GM18517 (cell line): ENCODE results near the gene KRT74.

Experiments used
- ATAC-seq: cut with Tn5 transposase; IDR thresholded peaks from one replicate; pipeline ENCODE4 v1.9.1; 2021; ENCODE audit warnings: mild to moderate bottlenecking, moderate library complexity; ENCODE audit not compliant: unreplicated experiment

KRT74 gene

GRCh38 chr12:52539821-52540173 lies 33.8 kb downstream of the KRT74 start:
- no peak for ATAC-seq

DNA sequence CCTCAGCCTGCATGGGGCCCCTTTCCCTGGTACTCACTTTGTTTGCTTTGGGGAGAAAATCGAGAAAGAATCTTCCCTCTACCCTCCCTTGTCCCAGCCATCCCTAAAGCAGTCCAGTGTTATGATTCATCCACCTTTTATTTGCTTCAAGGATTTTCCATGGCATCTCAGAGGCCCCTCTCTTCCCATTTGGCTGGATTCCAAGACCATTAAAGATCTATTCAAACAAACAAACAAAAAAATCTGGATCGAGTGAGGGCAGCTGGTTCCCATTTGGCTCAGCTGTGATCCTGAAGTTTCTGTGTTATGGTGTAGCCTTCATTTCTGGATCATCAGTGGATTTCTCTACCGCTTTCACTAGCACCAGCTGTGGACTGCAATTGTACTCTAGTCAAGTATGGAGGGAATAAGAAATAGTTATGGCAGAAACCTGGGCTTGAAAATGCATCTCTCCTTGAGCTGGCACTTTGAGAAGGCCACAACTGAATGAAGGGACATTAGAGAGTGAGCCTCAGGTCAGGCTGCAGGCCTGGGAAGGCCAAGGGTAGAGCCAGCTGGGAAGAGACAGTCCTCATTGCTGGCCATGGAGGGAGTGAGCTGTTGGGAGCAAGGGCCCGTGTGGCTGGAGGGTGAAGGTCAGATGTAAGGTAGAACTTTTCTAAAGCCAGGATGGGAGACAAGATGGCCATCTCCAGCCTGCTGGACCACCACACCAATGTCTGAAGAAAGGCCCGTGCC lies 34.4 kb downstream of the KRT74 start:
- no peak for ATAC-seq

DNA sequence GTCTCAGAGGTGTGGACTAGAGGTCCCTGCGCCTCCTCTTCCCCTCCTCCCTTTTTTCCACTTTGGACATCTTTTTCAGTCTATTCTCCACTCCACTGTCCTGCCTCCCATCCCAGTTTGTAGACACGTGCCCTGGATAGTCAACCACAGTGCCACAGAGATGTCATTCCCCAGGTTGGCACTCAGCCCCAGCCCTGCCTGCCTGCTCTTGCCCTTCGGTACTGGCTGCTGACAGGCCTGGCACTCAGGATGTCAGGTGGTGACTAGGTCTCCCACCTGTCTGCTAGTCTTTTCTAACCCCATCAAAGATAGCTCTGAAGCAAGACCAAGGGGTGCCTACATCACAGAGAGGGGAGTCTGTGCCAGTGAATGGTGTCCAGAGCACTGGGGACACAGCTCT lies 36.5 kb downstream of the KRT74 start:
- ATAC-seq = no peak

DNA sequence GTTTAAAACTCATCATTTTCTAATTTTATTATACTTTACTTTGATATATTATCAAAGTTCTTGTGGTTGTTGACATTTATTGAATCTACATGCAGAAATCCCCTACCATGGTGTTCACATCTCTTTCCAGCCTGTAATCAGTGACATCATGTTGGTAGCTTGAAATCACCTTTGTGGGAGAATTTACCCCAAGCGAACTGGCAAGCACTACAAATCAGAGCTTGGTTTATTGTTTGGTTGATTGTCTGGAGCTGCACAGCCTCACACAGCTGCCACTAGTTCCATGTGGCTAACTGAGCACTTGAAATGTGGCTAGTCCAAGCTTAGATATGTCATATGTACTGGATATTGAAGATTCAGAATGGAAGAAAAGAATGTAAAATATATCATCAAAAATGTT lies 38.1 kb downstream of the KRT74 start:
- no peak for ATAC-seq

DNA sequence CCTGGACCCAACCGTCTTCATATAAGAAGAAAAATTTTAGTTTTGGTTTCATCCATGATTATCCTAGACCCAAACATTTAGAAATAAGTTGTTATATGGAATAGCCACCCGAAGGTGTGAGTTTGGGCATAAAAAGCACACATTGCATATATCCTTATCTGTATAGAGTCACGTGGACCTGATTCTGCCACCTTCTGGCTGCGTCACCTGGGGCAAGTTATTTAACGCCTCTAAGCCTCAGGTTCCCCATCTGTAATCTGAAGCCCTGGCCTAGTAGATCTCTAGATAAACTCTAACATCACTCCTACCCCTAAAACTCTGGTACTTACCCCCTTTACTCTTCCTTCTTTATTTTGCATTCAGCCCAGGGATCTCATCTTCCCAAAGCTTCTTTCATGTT lies 39.2 kb downstream of the KRT74 start:
- no peak for ATAC-seq

- ATAC-seq = no peak
Measured at GRCh38 chr12:52533686-52534470, 39.8 kb downstream of the KRT74 start.

DNA sequence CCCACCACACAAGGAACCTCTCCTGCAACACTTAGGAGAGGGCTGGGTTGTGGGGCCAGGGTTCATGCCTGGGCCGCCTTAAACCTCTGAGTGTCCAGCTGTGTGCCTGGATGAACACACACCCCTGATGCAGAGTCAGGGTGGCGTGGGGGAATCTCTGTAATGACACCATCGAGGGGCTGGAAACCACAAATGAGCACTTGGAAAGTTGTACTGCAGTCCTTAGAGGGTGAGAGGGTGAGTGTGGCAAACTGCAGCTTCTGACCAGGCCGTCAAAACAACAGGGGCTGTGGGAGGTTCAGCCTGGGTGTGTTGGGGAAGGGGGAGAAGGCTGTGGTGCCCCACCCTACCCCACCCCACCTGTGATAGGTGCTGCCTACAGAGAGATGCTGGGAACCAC lies 41.0 kb downstream of the KRT74 start:
- ATAC-seq = no peak

DNA sequence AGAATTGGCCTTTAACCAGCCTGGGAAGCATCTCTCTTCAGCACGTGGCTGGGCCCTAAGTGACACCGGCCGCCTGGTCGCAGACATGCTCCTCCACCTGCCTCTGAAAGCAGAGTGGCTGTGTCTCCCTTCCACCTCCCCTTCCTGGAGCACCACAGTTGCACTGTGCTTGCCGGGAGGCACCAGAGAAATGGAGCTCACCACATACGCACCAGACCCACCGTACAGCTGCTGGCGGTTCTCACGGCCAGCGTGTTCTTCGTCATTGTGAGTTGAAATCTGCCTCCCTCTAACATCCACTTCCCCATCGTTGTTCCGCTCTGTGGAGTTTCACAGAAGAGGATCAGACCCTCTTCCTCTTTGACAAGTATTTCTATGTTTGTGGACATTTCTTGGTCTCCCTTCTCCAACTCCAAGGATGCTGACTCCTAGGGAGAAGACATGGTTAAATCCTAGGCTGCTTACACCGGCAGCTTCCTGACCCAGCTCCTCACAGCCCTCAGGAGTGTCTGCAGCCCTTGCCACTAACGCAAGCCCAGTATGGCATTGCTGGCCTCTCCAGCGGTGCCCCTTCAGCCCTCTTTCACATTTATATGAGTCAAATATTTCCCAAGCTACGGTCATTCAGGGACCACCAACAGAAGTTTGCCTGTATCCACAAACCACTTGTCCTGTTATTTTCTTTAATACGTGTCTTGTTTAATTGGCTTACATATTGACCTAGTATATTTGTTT lies 41.9 kb downstream of the KRT74 start:
- no peak for ATAC-seq

DNA sequence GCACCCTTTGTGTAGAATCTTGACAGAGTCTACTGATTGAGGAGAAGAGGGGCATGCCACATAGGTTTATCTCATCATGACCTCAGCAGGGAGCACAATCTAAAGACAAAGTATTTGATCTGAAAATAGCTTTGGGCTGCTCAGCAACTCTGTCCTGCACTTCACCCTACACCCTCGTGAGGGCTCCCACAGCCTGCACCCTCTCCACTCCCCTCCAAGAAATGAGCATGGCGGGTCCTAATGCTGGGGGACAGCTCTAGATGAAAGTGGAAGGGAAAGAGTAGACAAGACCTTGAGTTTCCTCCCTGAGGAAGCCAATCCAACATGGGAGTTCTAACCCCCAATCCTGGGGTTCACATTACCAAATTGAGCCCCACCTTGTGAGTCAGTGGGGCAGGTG lies 42.7 kb downstream of the KRT74 start:
- no peak for ATAC-seq

DNA sequence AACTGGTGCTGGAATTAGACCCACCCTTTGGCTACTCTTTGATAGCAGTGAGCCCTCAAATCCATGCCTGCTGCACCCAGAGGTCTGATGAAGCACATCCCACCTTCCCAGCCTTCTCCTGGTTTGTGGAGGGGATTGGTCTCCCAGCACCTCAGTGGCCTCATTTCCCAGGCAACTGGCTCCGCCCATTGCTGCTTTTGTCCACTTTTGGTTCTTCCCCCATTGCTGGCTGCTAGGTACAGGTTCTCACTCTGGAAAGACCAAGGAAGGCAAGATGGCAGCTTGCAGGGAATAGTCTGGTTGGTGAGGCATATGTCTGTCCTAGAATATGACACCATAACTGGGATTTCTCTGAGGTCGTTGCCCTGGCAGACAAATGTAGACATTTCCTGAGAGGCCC lies 43.3 kb downstream of the KRT74 start:
- ATAC-seq = no peak

GRCh38 chr12:52529846-52530245 lies 43.8 kb downstream of the KRT74 start:
- no peak for ATAC-seq

DNA sequence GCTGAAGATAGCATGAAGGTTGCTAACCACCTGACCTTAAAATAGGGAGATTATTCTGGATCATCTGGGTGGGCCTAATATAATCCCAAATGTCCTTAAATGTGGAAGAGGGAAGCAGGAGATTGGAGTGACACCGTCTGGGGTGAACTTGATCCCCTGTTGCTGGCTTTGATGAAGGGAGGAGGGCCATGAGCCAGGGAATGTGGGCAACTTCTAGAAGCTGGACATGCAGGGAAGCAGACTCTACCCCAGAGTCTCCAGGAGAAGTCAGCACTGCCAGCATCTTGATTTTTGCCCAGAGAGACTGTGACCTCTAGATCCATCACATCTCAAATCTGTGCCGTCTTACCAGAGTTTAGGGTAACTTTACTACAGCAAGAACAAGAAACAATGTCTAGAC lies 44.2 kb downstream of the KRT74 start:
- ATAC-seq = no peak

- ATAC-seq = no peak
Measured at GRCh38 chr12:52528641-52529143, 45.0 kb downstream of the KRT74 start.

DNA sequence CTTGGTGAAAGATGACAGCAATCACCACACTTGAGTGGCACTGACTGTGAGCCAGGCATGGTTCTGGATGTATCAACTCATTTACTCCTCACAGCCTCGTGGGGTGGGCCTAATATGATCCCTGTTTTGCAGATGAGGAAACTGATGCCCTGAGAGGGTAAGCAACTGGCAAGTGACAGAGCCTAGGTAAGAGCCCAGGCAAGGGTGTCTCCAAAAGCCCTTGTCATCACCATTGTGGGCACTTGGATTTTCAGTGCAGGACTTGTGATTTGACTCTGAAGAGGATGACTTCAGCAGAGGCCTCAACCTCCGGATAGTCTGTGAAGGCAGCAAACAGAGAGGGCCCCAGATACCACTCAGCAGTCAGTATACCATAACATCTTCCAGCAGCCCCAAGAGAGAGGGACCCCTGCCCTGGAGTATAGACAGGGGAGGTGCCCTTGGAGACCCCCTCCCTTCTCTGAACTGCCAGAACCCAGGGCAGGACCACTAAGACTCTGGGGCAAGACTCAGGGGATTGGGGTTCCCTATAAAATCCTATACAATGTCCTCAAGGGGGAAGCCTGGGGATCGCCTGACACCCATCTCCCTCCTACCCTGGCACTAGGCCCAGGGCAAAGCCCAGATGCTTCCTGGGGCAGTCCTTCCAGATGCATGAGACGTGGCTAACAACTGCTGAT lies 46.4 kb downstream of the KRT74 start:
- no peak for ATAC-seq

- ATAC-seq = no peak
Measured at GRCh38 chr12:52526511-52526951, 47.1 kb downstream of the KRT74 start.

- no peak for ATAC-seq
Measured at GRCh38 chr12:52525661-52526499, 47.8 kb downstream of the KRT74 start.

DNA sequence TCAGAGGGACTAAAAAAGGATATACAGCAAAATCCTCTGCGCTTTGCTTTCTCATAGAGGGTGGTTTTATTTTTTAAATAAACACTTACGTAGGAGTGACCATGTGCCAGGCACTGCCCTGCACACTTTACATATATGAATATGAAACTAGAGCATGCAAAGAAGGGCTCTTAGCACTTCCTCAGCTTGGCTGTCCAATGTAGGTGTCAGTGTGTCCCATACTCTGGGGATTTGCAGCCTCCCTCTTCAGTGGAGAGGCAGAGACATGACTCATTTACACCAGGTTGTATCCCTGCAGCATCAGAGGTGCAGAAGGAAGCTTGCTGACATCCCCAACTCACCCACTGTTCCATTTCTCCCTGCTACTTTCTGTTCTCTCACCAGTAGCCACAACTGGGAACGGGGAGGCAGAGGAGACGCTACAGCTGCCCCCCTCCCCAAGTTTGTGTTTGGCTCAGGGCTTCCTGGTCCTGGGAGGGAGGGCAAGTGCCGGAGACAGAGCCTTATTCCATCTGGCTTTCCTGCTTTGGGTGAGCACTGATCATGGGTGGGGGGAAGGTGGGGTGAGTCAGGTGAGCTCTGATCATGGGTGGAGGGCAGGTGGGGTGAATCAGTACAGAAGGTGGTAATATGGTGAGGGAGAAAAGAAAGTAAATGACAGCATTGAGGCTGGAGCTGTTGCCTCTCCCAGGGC lies 48.6 kb downstream of the KRT74 start:
- ATAC-seq = no peak

- no peak for ATAC-seq
Measured at GRCh38 chr12:52524241-52524897, 49.3 kb downstream of the KRT74 start.

- ATAC-seq = no peak
Measured at GRCh38 chr12:52523824-52524223, 49.8 kb downstream of the KRT74 start.
